Anterior cingulate cortex (tissue), 58 donors: ENCODE data around the gene TRPM5.
"Not testable (repeated sequence)": the region's sequence is repeated elsewhere in the genome, so short reads cannot be mapped to it uniquely, and the experiment has no call there.

Experiments used
- DNase-seq, 58 donors: peaks; one replicate each; lab custom pipeline; 2025; lab: John Stamatoyannopoulos, UW

TRPM5 gene

GRCh38 chr11:2443881-2444820, at the start of gene TRPM5:
Gene TRPM5 (minus strand): TSS chr11:2444514. CDS start chr11:2423036, 21,478 bp downstream.
- peak in 1 of 58 donors; percentile 27 for DNase-seq

- no peak for DNase-seq
Observed at GRCh38 chr11:2489083-2489482, 44.8 kb upstream of the TRPM5 start.

GRCh38 chr11:2488004-2488403, 43.7 kb upstream of the TRPM5 start:
- no peak for DNase-seq

- DNase-seq: no peak
Observed at GRCh38 chr11:2484576-2485125, 40.3 kb upstream of the TRPM5 start.

GRCh38 chr11:2483426-2483825, 39.1 kb upstream of the TRPM5 start:
- no peak for DNase-seq

GRCh38 chr11:2482745-2483144, 38.4 kb upstream of the TRPM5 start:
- DNase-seq: no peak

GRCh38 chr11:2482204-2482603, 37.9 kb upstream of the TRPM5 start:
- no peak for DNase-seq

- no peak for DNase-seq
Observed at GRCh38 chr11:2481253-2481652, 36.9 kb upstream of the TRPM5 start.

- peak in 1 of 58 donors; percentile 27 for DNase-seq
Observed at GRCh38 chr11:2480874-2481220, 36.5 kb upstream of the TRPM5 start.

- DNase-seq: not testable (repeated sequence)
Observed at GRCh38 chr11:2480067-2480873, 36.0 kb upstream of the TRPM5 start.

- no peak for DNase-seq
Observed at GRCh38 chr11:2477936-2478335, 33.6 kb upstream of the TRPM5 start.

- DNase-seq: no peak
Observed at GRCh38 chr11:2477254-2477653, 32.9 kb upstream of the TRPM5 start.

- DNase-seq: no peak
Observed at GRCh38 chr11:2475136-2475918, 31.0 kb upstream of the TRPM5 start.

- DNase-seq: no peak
Observed at GRCh38 chr11:2474059-2474901, 30.0 kb upstream of the TRPM5 start.

- no peak for DNase-seq
Observed at GRCh38 chr11:2473361-2474058, 29.2 kb upstream of the TRPM5 start.

- no peak for DNase-seq
Observed at GRCh38 chr11:2472428-2473186, 28.3 kb upstream of the TRPM5 start.

- no peak for DNase-seq
Observed at GRCh38 chr11:2471804-2472096, 27.4 kb upstream of the TRPM5 start.
